MM.1S (cell line): ENCODE data around the gene OXSR1.

Experiments used
- EZH2 ChIP-seq: fragments of 300-600 bp; sonication (generic); optimal IDR thresholded peaks from 2 replicates; pipeline ENCODE3; 2017; ENCODE audit warnings: low read depth, mild to moderate bottlenecking, antibody characterized with exemption, low read length, mixed read lengths
- EZH2phosphoT487 ChIP-seq: fragments of 300-600 bp; sonication (generic); IDR thresholded peaks from 2 replicates; pipeline ENCODE4 v1.6.1; 2018; ENCODE audit warnings: antibody characterized with exemption, low read length
- TF ChIP-seq, protein P1 (sequence below): fragments of 300-600 bp; sonication (generic); IDR thresholded peaks from 2 replicates; pipeline ENCODE4 v1.5.1; 2016; ENCODE audit warnings: antibody characterized with exemption, low read length, mixed read lengths

DNA sequence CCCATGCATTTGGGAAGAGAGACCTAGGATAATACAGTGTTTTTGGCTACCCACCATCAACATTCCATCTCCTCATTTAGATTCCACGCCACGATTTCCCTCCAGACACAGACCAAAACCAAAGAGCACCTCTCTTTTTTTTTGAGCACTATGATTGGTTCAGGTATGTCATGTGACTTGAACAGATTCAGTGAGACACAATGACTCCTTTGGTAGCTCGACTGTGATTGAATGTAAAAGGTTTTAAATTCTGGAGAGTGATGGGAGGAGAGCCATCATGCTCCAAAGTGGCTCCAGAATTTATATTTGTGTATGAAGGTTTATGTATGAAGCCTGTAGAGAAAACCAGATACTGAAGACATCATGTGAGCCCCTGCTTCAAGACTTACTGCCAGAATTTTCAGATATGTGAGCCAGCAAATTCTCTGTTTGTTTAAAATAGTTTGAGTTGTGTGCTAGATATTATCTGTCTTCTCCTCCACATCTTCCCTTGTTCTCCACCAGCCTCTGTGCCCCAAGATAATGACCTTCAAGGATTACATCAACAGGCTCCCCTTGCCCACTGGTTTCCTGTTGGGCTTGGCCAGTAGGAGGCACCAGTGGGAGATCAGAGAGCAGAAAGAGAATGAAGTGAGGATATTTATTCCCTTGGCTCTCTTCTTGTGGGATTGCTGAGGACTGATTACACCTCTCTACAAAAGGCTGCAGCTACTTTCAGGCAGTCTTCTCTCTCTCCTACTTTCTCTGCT, 14.4 kb upstream of the OXSR1 start:
- TF ChIP-seq, protein P1, sequence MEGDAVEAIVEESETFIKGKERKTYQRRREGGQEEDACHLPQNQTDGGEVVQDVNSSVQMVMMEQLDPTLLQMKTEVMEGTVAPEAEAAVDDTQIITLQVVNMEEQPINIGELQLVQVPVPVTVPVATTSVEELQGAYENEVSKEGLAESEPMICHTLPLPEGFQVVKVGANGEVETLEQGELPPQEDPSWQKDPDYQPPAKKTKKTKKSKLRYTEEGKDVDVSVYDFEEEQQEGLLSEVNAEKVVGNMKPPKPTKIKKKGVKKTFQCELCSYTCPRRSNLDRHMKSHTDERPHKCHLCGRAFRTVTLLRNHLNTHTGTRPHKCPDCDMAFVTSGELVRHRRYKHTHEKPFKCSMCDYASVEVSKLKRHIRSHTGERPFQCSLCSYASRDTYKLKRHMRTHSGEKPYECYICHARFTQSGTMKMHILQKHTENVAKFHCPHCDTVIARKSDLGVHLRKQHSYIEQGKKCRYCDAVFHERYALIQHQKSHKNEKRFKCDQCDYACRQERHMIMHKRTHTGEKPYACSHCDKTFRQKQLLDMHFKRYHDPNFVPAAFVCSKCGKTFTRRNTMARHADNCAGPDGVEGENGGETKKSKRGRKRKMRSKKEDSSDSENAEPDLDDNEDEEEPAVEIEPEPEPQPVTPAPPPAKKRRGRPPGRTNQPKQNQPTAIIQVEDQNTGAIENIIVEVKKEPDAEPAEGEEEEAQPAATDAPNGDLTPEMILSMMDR: no peak
- TF ChIP-seq EZH2phosphoT487 (no peak), EZH2 (no peak)
